GM21723 (cell line): Measurements from ENCODE around the gene WFDC13.
"Not testable (repeated sequence)": the region's sequence is repeated elsewhere in the genome, so short reads cannot be mapped to it uniquely, and the experiment has no call there.

Experiments used
- ATAC-seq: cut with Tn5 transposase; IDR thresholded peaks from one replicate; pipeline ENCODE4 v1.9.1; 2021; ENCODE audit warnings: mild to moderate bottlenecking, moderate library complexity; ENCODE audit not compliant: unreplicated experiment

WFDC13 gene

GRCh38 chr20:45701873-45702272 lies at the start of gene WFDC13:
WFDC13 (plus strand) TSS chr20:45702038; CDS start chr20:45702124, 86 bp downstream.
- no peak for ATAC-seq

- ATAC-seq = not testable (repeated sequence)
Observed at GRCh38 chr20:45657038-45657437, 44.8 kb upstream of the WFDC13 start.

- no peak for ATAC-seq
Observed at GRCh38 chr20:45670139-45670538, 31.7 kb upstream of the WFDC13 start, which contains the start of gene WFDC11. WFDC11 (minus strand) TSS chr20:45670239; CDS start chr20:45650600, 19,639 bp downstream.

GRCh38 chr20:45672765-45673164 lies 29.1 kb upstream of the WFDC13 start:
- ATAC-seq = no peak

GRCh38 chr20:45679650-45680049 lies 22.2 kb upstream of the WFDC13 start:
- no peak for ATAC-seq

- no peak for ATAC-seq
Observed at GRCh38 chr20:45685896-45686295, 15.9 kb upstream of the WFDC13 start.

GRCh38 chr20:45693346-45693745 lies 8.5 kb upstream of the WFDC13 start:
- not testable (repeated sequence) for ATAC-seq

GRCh38 chr20:45695496-45695895 lies 6.3 kb upstream of the WFDC13 start:
- ATAC-seq = no peak

- ATAC-seq = no peak
Observed at GRCh38 chr20:45701104-45701503, 734 bp upstream of the WFDC13 start.

GRCh38 chr20:45704969-45705637 lies 3.3 kb downstream of the WFDC13 start, which contains the start of gene WFDC10B:
WFDC10B (minus strand) TSS chr20:45705019; CDS start chr20:45685992, 19,027 bp downstream.
- ATAC-seq = no peak

GRCh38 chr20:45716141-45716688 lies 14.4 kb downstream of the WFDC13 start:
- ATAC-seq = not testable (repeated sequence)

GRCh38 chr20:45722047-45722446 lies 20.2 kb downstream of the WFDC13 start, which contains the start of gene SPINT4:
SPINT4 (plus strand) TSS chr20:45722347; CDS start chr20:45722368, 21 bp downstream.
- no peak for ATAC-seq

- no peak for ATAC-seq
Observed at GRCh38 chr20:45725134-45725533, 23.3 kb downstream of the WFDC13 start.

- ATAC-seq = no peak
Observed at GRCh38 chr20:45727044-45727443, 25.2 kb downstream of the WFDC13 start.

- ATAC-seq = no peak
Observed at GRCh38 chr20:45732199-45732598, 30.4 kb downstream of the WFDC13 start.

GRCh38 chr20:45735552-45735951 lies 33.7 kb downstream of the WFDC13 start:
- no peak for ATAC-seq

- ATAC-seq = no peak
Observed at GRCh38 chr20:45735988-45736387, 34.1 kb downstream of the WFDC13 start.

- no peak for ATAC-seq
Observed at GRCh38 chr20:45742596-45742995, 40.8 kb downstream of the WFDC13 start.

- ATAC-seq = no peak
Observed at GRCh38 chr20:45745015-45745414, 43.2 kb downstream of the WFDC13 start.

- no peak for ATAC-seq
Observed at GRCh38 chr20:45751721-45752120, 49.9 kb downstream of the WFDC13 start.

- no peak for ATAC-seq
Observed at GRCh38 chr20:45752746-45753145, 50.9 kb downstream of the WFDC13 start.

GRCh38 chr20:45758096-45758495 lies 56.3 kb downstream of the WFDC13 start:
- no peak for ATAC-seq
